NK-92 treated with Interleukin-12 subunit alpha and Interleukin-12 subunit beta, amount 100 ng/mL, for 24 hours (cell line): ENCODE data around the gene MAPKAP1.

Experiments used
- DNase-seq: peaks from one replicate; lab custom pipeline; 2025; lab: John Stamatoyannopoulos, UW

MAPKAP1 gene

DNA sequence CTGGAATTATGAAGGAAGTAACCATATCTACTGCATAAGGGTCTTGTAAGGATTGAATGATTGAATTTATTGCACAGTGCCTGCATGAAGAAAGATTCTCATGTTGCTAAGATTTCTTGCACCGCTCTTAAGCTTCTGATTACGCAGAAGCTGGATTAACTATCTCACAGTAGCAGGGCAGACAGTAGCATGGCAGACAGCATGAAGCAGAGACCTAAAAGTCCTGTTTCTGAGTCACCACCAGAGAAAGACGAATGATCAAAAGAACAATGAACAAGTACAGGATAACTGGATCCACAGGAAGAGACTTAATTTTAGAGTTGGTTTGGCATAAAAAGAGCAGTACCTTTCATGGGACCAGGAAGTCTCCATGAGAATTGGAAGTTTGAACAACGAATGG lies 142.4 kb downstream of the MAPKAP1 start:
- no peak for DNase-seq

DNA sequence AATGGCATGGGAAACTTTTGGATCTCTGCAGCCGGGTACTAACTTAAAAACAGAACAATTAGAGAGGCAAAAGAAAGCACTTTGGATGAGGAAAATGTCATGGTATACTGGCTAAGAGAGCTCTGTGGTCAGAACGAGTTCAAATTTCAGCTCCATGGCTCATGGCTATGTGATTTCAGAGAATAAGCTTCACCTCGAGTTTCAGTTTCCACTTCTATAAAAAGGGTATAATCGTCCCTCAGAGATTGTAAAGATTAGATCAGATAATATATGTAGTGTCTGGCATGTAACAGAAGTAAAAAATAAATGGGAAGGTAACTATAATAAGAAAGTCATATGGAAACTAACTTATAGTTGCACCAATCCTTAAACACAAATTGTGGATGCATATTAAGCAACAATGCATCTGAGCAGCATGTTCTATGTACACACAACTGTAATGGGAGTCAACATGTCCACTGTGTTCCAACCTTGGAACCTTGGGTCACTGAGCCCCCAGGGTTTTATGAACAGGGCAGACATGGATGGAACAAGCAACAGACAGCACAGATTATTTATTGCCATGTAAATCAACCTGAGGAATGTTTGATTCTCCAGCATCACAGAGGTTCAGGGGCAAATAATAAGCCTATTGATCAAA lies 145.4 kb downstream of the MAPKAP1 start:
- DNase-seq = no peak

DNA sequence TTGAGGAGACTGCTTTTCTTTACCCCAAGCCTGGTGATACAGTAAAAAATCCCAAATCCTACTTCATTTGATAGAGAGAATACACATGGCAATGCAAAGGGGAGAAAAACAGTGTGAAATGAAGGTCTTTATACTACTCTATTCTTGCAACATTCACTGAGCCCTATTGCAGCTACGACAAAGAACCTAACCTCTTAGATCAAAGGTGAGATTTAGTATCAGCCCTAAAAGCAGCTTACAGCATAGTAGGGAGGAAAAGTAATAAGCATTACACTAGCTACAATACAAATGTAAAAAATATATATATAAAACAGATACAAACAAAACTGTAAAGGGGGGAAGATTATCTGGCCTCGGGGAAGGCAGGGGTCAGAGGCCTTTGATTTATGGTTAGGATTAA lies 147.1 kb downstream of the MAPKAP1 start:
- DNase-seq = no peak

DNA sequence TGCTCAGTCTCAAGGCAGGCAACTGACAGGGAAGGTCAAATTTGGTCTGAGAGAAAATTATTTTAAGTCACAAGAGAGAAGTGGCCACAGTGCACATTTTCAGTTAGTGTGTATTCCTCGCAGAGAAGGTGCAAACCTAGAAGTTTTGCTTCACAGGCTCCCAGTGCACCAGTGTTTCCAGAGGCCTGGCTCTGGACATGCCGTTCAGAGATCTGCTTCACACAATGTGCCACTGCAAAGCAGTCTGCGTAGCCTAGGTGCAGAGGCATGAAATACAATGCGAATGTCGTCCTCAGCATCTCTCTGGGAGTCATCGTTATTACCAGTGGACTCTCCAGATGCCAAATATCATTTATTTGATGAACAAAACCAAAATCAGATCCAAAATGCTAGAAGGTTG lies 147.8 kb downstream of the MAPKAP1 start:
- DNase-seq = no peak

DNA sequence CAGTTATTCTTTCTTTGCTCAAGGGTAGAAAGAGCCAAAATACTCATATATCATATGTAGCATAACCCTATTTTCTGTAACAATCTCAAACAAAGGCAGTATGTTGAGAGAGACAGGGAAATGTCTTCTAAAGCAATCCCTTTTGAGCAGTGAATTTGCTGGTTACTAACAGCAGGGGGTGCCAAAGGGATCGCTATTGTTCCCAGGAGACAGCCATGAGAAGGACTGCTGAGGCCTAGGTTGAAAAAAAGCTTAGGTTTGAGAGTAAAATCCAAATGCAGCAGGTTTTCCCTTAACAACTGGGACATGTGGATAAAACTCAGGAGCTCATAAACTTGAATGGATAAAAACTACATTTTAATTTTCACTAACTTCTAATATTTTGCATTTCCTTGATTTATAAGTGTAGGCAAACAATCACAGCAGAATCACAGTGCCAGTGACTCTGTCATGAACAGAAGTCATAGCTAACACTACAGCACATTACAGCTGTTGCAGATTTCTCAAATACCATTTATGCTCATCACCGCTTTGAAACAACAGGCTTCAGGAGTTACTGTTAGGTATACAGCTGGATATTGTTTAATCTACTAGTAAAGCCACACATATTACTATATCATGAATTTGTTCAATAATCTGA lies 148.4 kb downstream of the MAPKAP1 start:
- DNase-seq = peak; percentile 7

DNA sequence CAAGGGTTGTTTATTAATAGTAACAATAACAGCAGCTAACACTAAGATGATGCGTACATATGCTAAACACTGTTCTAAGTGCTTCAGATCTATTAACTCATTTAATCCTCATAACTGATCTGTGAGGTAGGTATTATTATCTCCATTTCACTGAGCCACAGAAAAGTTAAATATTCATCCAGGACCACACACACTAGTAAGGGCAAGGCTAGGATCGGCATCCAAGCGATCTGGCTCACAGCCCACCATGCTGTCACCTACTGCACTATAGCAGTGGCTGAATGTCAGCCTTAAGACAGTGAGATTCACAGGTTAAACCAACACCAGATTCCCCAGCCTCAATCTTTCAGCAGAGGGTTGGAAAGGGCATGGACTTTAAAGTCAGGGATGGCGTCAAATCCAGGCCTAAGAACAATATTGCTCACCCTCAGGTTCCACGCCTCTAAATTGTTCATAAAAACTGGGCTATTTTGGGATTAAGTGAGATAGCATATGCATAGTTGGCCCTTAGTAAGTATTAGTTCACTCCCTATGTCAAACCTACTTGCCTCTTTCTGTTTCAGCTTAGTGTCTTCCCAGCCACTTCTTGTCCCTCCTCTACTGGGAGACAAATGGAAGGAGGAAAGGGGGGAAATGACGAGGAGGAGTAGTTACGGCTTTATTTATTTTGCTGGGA lies 150.8 kb downstream of the MAPKAP1 start:
- DNase-seq = no peak

DNA sequence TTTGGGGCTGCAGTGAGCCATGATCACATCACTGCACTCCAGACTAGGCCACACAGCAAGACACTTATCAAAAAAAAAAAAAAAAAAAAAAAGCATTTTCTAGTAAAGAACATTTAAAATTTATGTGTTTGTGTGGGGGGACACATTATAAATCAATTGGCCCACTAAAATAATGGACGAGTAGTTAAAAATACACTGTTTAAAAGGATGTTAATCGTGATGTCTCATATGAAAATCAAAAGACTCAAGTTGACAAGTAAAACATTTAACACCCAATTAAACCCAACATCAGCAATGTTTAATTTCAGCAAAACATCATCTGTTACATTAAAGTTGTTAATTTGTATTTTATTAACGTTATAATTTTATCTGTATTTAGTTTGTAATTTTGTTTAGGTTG lies 152.3 kb downstream of the MAPKAP1 start:
- no peak for DNase-seq

DNA sequence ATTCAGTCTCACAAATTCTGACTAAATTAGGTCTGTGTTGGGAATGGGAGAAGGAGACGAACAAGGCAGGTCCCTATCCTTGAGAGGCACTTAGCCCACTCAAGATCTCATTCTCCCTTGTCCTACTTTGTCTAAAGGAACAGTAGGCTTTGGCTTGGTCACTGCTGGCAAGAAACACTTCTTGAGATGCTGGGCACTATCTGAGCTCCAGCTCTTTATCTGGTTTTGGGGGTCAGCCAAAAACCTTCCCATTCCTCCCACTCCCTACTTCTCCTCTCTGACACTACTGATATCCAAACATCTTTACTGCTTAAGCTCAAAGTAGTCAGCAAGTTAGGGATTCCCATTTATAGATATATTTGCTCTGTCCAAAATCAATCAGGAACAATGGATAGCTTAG lies 155.2 kb downstream of the MAPKAP1 start:
- DNase-seq = no peak

DNA sequence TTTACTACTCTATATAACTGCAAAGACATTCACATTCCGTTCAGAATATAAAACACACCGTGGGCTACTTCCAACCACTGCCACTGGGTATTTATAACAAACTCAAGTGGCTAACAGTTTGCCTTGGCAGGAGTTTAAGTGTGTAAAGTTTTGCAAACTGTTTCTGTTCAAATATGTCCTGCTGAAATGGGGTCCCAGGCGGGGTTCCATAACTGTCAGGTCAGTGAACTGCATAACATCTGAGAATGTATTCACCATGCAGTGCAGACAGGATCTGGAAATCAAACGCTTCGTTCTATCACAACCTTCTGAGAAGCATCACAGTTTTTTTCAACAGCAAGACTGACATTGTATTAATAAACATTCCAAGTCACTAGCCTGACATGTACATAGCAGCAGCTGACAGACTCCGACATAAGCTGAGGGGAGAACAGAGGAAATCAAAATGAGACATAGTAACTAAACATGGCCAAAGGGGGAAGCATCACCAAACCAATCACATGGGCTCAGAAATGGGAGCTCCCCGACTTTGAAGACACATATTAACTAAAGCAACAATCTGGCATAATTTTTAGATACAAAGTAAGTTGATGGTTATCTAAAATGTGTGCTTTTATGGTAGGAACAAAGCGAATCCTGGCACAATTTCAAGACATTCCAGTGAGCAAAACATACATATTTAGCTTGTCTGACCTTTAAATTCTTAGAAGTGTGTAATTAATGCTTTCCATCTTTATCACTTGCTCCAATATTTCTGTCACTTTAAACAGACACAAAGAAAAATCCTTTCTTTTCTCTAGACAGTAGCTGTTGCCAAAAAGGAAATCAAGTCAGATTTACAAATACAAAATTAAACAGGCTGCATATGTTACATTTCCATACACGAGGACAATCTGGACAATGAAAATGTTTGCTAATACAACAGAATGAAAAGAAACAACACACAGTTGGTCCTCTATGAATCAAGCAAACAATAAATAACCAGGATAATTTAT lies 156.8 kb downstream of the MAPKAP1 start:
- DNase-seq = no peak

DNA sequence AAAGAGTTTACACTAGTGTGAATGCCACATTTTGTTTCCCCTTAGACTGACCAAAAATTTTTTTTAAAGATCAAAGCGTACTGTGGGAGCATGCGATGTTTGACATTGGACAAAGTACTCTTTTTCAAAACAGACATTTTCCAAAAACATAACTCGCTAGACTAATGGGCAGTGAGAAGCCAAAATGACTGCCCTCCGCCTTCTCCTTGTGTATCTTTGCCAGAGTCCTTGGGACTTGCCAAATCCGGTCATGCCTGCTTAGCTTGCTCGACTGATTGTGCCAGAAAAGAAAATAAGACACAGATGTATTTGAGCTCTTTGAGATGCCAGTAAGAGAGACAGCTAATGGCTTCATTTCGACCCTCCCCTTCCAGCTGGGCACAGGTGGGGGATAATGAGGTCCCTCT lies 157.5 kb downstream of the MAPKAP1 start:
- no peak for DNase-seq

DNA sequence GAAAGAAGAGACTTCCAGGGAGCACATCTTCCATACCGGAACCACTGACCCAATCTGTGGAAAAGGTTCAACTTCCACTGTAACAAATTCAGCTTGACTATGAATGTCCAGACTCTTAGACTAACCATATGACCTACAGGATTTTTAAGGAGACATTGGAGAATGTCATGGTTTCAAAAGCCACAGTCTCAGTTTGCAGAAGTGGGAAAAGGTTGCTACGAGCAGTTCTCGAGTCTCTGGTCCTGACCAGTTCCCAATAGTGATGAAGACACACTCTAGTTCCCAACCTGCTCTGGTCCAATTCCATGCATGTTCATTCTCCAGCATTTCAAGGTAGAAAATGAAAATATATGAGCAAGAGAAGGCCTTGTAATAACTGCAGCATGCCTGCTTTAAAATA lies 158.0 kb downstream of the MAPKAP1 start:
- DNase-seq = no peak

DNA sequence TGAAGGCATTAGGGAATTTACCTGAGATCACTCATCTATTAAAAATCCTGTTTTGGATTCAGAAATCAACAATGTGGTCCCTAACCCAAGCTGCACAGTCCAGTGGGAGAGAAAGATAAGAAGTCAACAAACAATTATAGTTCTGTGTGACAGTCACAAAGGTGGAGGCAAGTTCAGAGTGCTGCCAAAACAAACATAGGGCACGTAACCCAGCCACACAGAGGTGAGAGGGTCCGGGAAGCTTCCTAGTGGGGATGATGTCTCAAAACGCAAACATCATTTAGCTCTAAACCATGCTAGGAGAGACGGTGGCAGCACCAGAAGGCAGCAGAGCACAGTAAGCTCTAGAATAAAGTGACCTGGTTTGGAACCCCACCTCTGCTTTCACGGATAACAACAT lies 158.9 kb downstream of the MAPKAP1 start:
- DNase-seq = no peak

DNA sequence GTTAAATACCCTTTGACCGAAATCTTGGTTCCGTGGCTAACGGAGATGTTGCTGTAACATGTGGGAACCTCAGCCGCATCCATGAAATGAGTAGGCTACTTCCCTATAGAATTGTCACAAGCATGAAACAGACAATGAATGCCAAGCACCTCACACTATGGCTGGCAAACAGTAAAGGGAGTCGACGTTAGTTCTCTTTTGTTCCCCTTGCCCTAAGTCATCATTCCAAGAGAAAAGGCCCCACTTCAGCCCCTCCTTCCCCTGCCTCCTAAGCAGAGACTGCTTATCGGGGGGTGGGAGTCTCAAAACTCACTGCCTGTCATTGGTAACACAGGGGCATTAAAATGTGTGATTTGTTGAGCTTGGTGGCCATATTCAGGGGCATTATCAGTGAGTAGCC lies 159.6 kb downstream of the MAPKAP1 start:
- DNase-seq = no peak

DNA sequence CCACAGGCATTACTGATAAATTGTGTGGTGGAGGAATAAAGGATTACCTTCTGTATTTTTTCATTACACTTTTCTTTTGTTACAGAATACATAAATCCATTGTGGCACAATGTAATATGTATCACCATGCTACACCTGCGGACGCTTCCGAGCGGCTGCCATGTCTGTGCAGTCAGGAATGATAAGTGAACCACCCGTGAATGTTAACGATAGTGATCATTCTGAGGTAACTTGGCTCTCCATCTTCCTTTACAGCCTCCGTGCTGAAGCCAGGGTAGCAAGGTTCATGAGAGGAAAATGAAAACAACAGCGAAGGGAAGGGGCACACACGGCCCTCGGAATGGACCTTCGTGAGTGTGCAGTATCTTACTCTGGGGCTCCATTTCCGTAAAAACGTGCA lies 161.2 kb downstream of the MAPKAP1 start:
- no peak for DNase-seq

DNA sequence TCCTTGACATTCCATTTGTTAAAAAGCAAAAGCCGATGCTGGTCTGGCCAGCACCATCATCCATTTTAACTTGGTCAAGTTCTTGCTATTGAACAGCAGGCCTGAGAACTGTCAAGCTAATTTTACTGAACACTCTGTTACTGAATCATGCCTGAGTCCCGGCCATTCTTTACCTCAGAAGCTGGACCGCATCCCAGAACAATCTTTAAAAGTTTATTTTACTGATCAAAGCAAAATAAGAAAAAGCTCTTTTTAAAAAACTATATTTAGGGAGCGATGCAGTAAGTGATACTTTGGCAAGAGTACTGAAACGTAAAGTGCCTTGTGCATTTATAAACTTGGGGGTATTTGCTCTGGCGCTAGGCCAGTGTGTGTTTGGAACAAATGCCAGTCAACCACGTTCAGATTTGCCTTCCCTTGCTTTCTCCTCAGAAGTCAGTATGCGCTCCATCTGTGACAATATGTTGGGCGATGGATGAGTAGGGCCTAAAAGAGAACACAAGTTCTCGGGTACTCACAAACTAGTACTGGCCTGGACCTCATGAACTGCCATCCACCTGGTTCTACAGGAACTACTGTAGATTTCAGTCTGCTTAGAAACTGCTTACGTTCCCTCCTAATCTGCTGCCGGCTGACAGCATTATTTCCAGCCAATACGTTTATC lies 161.9 kb downstream of the MAPKAP1 start:
- DNase-seq = no peak

DNA sequence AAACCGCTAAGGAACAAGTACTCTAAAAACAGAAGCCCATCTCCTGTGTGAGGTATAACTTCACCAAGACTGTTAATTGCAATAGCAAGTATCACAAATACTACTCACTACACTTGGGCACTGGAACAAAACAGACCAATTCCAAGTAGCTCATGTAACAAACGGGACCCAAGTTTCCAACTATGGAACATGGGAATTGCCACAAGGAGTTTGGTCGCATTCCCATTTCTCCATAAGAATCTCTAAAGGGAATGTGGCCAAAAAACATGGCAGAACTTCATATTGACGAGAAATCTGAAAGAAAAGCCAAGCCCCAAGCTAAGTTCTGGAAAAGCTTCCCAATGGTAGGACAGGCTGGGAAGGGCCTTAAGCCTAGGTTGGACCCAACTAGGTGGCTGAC lies 162.5 kb downstream of the MAPKAP1 start:
- no peak for DNase-seq

DNA sequence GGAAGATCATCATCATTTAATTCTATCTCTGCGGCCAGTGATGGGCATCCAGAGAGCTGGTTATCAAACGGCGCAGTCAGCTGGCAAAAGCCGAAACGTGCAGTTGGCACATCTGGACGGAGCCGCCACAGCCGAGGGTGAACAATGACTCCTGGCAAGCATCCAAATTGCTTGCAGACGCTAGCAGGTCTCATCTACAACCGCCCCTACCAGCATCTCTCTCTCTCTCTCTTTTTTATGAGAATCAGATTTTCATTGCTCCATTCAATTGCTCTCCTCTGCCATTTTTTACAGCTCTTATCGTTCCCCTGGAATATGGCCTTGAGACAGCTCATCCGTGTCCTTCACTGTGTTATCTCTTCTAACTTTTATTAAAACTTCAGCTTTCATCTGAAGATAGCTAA lies 165.2 kb downstream of the MAPKAP1 start:
- no peak for DNase-seq

DNA sequence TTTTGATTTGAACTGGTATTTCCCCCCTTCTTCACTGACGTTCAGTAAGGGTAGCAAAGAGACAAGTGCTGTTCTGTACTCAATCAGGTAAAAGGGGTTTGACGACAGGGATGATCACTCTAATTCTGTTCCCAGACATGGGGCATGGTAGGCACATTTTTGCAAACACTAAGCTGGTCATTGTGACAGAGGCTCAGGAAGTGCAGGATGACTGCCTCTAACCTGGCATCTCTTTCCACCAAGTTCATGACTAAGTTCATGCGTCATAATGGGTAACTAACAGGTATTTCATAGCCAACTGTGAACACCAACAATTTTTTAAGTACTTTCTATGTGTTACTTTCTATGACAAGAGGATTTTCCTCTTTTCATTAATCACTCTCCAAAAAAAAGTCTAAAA lies 166.5 kb downstream of the MAPKAP1 start:
- DNase-seq = no peak

DNA sequence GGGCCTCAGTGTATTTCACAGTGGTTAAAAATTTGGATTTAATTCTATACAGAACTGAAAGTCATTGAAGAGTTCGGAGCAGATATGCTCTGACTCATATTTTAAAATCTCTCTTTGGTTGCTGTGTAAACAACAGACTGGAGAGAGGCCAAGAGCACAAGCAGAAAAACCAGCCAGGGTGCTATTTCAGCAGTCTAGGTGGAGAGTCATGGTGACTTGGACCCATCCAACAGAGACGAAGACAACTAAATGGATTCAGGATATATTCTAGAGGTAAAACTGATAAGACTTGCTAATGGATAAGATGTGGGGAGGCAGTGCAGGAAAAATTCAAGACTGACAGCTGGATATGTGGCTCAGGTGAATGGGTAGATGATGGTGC lies 168.9 kb downstream of the MAPKAP1 start:
- DNase-seq = no peak

DNA sequence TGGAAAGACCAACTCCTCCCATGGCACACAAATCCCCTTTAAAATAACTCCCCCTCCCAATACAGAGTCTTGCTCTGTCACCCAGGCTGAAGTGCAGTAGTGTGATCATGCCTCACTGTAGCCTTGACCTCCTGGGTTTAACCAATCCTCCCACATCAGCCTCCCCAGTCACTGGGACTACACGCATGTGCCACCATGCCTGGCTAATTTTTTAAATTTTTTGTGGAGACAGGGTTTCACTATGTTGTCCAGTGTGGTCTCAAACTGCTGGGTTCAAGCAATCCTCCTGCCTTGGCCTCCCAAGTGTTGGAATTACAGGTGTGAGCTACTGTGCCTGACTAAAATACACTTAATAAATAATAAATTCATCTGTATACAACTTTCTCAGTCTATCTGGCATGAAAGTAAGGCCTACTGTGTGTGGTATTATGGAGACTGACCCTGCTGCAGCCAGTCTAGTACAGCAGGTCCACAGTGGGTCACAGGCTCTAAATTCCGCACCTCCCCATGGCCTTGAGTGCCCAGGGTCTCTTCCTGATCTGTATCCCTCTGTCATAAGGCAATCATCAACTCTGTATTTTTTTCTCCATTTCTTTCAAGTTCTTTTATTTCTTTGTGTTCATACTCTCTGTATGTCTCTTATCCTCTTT lies 169.4 kb downstream of the MAPKAP1 start:
- DNase-seq = no peak

DNA sequence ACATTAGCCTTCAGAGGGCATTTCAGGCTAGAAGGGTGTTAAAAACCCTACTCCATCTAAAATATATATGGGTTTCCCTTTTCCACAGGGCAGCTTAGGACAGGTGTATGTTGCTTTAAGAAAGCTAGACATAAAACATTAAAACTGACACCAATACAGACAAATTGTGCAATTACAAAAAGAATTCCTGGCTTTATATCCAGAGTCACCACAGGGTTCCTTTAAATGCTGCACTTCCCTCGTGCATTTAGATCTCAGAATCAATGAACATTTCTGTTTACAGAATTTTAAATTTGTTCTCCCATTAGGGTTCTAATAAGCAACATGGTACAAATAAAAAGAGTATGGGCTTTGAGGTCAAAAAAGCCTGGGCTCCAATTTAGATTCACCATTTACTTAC lies 170.2 kb downstream of the MAPKAP1 start:
- no peak for DNase-seq
